Retinal pigment epithelial cell (primary cell): ENCODE results near the gene GAGE12G.
"Not testable (repeated sequence)": the region's sequence is repeated elsewhere in the genome, so short reads cannot be mapped to it uniquely, and the experiment has no call there.

Experiments used
- DNase-seq: peaks from one replicate; pipeline ENCODE4 v3.0.0-alpha.2; 2010; ENCODE audit warnings: low read depth
- H3K4me3 ChIP-seq: 2 replicates; pipeline ENCODE4 v1.5.1; 2011; ENCODE audit warnings: mild to moderate bottlenecking, low read length, control low read depth, moderate library complexity
- TF ChIP-seq, protein P1 (sequence below): conservative IDR thresholded peaks from 2 replicates; pipeline ENCODE4 v1.5.1; 2011; ENCODE audit warnings: low read depth, low read length, control low read depth, inconsistent platforms

GAGE12G gene

GRCh38 chrX:49570100-49570499 lies at the start of gene GAGE12G:
GAGE12G (plus strand) TSS chrX:49570400; CDS start chrX:49571555, 1,155 bp downstream.
- not testable (repeated sequence) for DNase-seq, H3K4me3 ChIP-seq

DNA sequence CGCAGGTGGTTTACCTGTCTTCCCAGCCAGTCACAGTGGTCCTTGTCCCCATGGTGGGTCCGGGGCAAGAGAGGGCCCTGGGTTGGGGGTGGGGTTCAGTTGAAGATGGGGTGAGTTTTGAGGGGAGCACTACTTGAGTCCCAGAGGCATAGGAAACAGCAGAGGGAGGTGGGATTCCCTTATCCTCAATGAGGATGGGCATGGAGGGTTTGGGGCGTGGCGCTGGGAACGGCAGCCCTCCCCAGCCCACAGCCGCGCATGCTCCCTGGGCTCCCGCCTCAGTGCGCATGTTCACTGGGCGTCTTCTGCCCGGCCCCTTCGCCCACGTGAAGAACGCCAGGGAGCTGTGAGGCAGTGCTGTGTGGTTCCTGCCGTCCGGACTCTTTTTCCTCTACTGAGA lies 38.3 kb upstream of the GAGE12G start, which contains the start of gene GAGE12C:
Gene GAGE12C, plus strand, starts transcription at position 301 of the 400 bp plus-strand sequence. CDS start 1,155 bp downstream, outside the sequence.
- not testable (repeated sequence) for H3K4me3 ChIP-seq, DNase-seq

GRCh38 chrX:49541433-49541832 lies 28.8 kb upstream of the GAGE12G start, which contains the start of gene GAGE12D:
GAGE12D (plus strand) TSS chrX:49541733; CDS start chrX:49542888, 1,155 bp downstream.
- not testable (repeated sequence) for H3K4me3 ChIP-seq, DNase-seq

GRCh38 chrX:49550989-49551388 lies 19.2 kb upstream of the GAGE12G start, which contains the start of gene GAGE12E:
GAGE12E (plus strand) TSS chrX:49551289; CDS start chrX:49552444, 1,155 bp downstream.
- not testable (repeated sequence) for H3K4me3 ChIP-seq, DNase-seq

DNA sequence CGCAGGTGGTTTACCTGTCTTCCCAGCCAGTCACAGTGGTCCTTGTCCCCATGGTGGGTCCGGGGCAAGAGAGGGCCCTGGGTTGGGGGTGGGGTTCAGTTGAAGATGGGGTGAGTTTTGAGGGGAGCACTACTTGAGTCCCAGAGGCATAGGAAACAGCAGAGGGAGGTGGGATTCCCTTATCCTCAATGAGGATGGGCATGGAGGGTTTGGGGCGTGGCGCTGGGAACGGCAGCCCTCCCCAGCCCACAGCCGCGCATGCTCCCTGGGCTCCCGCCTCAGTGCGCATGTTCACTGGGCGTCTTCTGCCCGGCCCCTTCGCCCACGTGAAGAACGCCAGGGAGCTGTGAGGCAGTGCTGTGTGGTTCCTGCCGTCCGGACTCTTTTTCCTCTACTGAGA lies 9.7 kb upstream of the GAGE12G start, which contains the start of gene GAGE12F:
Gene GAGE12F, plus strand, starts transcription at position 301 of the 400 bp plus-strand sequence. CDS start 1,155 bp downstream, outside the sequence.
- DNase-seq, H3K4me3 ChIP-seq: not testable (repeated sequence)

DNA sequence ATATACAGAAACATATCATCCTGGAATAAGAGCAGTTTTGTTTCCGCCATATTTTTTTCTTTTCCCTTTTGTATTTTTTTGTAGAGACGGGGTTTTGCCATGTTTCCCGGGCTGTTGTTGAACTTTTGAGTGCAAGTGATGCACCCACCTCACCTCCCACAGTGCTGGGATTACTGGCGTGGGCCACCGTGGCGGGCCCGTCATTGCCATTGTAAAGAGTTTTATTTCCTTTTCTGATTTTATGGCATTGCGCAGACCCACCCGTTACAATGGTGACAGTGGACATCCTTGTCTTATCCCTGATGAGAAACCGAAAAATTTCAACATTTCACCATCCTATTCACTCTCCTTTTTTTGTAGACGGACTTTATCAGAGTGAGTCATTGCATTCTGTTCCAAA lies 1.5 kb upstream of the GAGE12G start:
- not testable (repeated sequence) for H3K4me3 ChIP-seq, DNase-seq

- DNase-seq, H3K4me3 ChIP-seq: not testable (repeated sequence)
Measured at GRCh38 chrX:49569152-49569551, 1.0 kb upstream of the GAGE12G start.

- not testable (repeated sequence) for H3K4me3 ChIP-seq
Measured at GRCh38 chrX:49579649-49580048, 9.4 kb downstream of the GAGE12G start, which contains the start of gene GAGE12H. GAGE12H (plus strand) TSS chrX:49579949; CDS start chrX:49581104, 1,155 bp downstream.

DNA sequence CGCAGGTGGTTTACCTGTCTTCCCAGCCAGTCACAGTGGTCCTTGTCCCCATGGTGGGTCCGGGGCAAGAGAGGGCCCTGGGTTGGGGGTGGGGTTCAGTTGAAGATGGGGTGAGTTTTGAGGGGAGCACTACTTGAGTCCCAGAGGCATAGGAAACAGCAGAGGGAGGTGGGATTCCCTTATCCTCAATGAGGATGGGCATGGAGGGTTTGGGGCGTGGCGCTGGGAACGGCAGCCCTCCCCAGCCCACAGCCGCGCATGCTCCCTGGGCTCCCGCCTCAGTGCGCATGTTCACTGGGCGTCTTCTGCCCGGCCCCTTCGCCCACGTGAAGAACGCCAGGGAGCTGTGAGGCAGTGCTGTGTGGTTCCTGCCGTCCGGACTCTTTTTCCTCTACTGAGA lies 19.0 kb downstream of the GAGE12G start, which contains the start of gene GAGE2A:
Gene GAGE2A, plus strand, starts transcription at position 301 of the 400 bp plus-strand sequence. CDS start 1,155 bp downstream, outside the sequence.
- DNase-seq, H3K4me3 ChIP-seq: not testable (repeated sequence)

More at GRCh38 chrX:49579649-49580048, 9.4 kb downstream of the GAGE12G start, which contains the start of gene GAGE12H:
- DNase-seq = not testable (repeated sequence)

DNA sequence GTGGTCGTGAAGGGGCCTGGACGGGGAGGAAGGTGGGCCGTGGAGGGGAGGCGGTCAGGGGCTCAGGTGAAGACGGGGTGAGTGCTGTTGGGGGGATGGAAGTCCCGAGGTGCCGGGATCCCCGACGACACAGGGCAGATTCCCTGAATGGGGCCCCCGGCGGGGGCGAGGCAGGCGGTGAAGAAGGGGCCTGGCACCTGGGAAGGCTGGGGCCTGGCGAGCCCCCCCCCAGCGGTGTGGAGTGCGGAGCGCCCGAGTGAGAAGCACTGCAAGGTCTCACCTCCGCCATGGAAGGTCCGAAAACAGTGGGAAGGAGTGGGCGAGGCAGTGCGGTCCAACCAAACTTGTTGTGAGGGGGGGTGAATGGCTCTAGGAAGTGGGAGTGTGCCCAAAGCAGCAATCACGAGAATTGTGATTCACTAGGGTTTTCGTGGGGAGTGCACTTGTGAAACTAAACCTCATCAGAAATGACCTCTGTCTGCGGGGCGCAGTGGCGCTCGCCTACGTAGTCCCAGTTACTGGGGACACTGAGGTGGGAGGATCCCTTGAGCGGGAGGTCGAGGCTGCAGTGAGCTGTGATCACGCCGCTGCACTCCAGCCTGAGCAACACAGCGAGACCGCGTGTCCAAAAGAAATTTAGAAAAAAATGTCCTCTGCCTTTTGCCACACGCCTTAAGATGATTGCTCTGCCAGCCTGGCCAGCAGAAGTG lies 19.7 kb downstream of the GAGE12G start:
- DNase-seq, H3K4me3 ChIP-seq: not testable (repeated sequence)

- not testable (repeated sequence) for DNase-seq, H3K4me3 ChIP-seq
Measured at GRCh38 chrX:49590488-49590887, 20.3 kb downstream of the GAGE12G start.

GRCh38 chrX:49598720-49599119 lies 28.5 kb downstream of the GAGE12G start, which contains the start of gene GAGE1:
GAGE1 (plus strand) TSS chrX:49599020; CDS start chrX:49600175, 1,155 bp downstream.
- not testable (repeated sequence) for H3K4me3 ChIP-seq, DNase-seq

GRCh38 chrX:49610718-49611310 lies 40.6 kb downstream of the GAGE12G start:
- TF ChIP-seq, protein P1, sequence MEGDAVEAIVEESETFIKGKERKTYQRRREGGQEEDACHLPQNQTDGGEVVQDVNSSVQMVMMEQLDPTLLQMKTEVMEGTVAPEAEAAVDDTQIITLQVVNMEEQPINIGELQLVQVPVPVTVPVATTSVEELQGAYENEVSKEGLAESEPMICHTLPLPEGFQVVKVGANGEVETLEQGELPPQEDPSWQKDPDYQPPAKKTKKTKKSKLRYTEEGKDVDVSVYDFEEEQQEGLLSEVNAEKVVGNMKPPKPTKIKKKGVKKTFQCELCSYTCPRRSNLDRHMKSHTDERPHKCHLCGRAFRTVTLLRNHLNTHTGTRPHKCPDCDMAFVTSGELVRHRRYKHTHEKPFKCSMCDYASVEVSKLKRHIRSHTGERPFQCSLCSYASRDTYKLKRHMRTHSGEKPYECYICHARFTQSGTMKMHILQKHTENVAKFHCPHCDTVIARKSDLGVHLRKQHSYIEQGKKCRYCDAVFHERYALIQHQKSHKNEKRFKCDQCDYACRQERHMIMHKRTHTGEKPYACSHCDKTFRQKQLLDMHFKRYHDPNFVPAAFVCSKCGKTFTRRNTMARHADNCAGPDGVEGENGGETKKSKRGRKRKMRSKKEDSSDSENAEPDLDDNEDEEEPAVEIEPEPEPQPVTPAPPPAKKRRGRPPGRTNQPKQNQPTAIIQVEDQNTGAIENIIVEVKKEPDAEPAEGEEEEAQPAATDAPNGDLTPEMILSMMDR = no peak
- H3K4me3 ChIP-seq = no peak overlapping the region

More at GRCh38 chrX:49610718-49611310, 40.6 kb downstream of the GAGE12G start:
- DNase-seq = no peak
